GM21526 (cell line): ENCODE measurements around the gene EMC6.
A peak's percentile ranks its signal among the peaks of the same experiment; 100 is the strongest.
"Not testable (repeated sequence)": the region's sequence is repeated elsewhere in the genome, so short reads cannot be mapped to it uniquely, and the experiment has no call there.

Source experiments
- ATAC-seq: cut with Tn5 transposase; IDR thresholded peaks from one replicate; pipeline ENCODE4 v1.9.1; 2021; ENCODE audit warnings: moderate library complexity; ENCODE audit not compliant: unreplicated experiment, low FRiP score

Gene EMC6

DNA sequence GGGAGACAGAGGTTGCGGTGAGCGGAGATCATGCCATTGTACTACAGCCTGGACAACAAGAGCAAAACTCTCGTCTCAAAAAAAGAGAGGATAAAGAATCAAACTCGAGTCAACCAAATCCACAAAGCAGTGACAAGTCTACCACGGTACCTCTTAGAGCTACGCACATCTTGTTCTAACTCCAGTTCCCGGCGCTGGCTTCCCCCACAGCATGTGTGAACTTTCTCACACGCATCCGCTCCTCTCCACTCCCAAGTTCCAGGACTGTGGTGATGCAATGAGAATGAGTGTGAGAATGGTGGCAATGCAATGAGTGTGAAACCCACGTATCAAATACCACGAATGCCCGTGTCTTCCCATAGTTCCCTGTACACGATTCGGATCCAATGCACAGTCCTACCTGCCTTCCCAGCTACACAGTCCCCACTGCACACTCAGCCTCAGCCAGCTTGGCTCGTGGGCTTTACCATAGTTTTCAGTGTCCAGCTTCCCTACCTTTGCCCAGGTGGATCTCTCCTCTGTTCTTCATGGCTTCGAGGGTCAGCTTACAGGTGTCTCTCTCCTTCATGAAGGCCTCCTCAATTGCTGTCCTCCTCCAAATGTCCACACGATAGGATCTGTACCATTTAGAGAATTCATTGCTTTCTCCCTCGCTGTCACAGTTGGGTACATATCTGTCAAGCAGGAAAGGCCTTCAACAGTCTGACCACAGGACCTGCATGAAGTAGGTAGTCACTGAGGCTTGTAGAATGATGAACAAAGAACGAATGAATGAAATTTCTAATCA lies 36.5 kb downstream of the EMC6 start:
- no peak for ATAC-seq

DNA sequence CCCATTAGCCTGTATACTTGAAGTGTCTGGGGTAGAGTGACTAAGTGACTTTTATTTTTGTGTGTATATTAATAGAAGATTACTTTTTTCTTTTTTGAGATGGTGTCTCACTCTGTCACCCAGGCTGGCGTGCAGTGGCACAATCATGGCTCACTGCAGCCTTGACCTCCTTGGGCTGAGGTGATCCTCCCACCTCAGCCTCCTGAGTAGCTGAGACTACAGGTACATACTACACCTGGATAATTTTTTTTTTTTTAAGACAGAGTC lies 37.0 kb downstream of the EMC6 start:
- not testable (repeated sequence) for ATAC-seq

DNA sequence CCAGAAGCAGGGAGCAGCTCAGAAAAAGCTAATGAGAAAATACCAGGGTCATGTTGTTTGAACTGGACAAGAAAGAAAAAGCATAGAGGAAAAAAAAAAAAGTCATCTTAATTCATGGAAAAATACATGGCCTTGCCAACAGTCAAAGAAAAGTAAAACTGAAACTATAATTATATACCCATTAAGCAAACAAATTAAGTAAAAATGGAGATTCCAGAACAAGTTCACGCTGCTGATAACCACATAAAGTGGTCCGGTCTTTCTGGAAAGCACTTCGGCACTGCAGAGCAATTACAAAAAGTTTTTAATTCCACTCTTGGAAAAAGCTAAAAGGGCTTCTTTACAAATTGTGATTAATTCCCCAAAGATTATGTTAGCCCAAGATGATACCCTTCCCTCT lies 39.8 kb downstream of the EMC6 start:
- no peak for ATAC-seq

DNA sequence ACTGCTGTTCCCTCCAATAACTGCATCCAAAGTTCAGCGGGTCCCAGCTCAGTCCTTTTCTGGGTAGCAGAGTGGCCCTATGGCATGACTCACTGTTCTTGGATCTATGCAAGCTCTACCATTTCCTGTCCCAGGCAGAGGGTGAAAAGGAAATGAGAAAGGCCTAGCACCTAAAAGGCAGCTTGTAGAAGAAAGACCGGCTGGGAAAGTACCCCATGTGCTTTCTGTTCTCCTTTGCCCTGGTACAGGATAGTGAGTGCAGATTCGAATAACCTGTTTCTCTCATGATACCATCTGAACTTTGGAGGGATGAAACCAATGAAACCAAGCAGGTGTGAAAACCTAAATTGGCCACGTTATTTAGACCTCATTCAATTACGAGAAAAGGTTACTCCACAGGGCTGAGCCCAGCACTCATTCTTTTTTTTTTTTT lies 42.4 kb downstream of the EMC6 start:
- peak; percentile 84 for ATAC-seq

DNA sequence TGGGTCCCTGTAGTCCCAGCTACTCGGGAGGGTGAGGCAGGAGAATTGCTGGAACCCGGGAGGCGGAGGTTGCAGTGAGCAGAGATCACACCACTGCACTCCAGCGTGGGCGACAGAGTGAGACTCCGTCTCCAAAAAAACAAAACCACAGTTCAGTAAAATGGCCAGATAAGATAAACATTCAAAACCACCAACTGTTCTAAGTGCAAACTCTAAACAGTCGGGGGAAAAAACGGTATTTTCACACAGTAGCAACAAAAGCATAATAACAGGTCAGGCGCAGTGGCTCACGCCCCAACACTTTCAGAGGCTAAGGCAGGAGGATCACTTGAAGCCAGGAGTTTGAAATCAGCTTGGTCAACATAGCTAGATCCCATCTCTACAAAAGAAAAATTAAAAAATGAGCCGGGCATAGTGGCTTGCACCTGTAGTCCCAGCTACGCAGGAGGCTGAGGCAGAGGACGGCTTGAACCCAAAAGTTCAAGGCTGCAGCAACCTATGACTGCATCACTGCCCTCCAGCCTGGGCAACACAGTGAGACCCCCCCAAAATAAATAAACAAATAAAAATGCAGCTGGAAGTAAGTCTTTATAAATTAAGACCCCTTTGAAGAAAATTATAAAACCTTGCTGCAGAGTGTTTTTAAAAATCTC lies 44.3 kb downstream of the EMC6 start:
- no peak for ATAC-seq

DNA sequence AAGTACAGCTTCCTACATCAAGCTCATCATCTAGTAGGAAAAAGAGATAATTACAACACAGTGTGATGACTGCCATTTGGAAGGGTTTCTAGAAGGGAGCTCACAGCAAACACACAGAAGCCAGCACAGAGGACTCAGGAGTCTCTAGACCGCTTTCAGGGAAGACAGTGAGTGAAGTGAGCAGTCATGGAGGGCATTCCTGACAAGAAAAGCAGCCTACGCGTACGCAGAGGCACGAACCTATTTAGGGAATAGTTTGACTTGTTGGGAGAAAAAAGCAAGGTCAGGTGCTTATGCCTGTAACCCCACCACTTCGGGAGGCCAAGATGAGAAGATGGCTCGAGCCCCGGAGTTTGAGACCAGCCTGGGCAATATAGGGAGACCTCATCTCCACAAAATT lies 46.7 kb downstream of the EMC6 start:
- no peak for ATAC-seq

DNA sequence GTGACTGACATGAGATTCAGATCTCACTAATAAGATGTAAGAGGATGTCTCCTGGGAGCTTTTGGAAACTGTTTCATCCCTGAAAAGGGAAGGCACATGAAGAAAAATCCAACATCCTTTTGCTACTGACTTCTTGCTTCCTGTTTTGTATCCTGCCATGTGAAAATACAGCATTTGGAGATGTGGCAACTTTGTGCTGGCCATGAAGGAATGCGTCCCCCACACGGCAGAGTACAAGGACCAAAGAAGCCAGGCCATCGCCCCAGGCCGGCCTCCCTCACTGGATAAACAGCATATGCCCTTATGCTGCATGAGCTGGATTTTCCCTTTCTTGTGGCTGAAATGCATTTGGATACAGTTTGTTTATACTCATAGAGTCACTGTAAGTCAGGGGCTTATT lies 49.6 kb downstream of the EMC6 start:
- no peak for ATAC-seq

DNA sequence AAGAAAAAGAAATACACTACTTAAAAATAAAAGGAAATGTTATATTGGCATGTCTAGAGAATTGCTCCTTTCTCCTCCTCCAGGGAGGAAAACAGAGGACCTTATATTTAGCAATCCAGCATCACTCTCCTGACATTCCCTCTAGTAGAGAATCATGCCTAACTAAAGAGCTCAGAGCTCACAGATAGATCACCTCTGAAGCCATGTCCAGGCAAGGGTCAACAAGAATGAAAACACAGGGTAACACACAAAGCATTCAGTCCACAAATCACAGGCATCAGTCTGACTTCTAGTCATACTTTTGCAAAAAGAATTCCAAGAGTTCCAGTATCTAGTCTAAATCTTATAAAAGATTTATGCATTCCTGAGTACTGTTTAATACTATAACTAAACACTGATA lies 50.7 kb downstream of the EMC6 start:
- no peak for ATAC-seq
